ENCODE data around the gene KRT86. TPM values are rescaled to one million over a fixed set of nuclear protein-coding genes. Genes with fewer than 3 reads are reported as not detected.
"Not testable (repeated sequence)": the region's sequence is repeated elsewhere in the genome, so short reads cannot be mapped to it uniquely, and the experiment has no call there.

The KRT86 gene
- total and polyA plus RNA-seq, 2 experiments from 2014 or later, result 0.16 TPM; not detected in 1

GRCh38 chr12:52240247-52240646, 34.2 kb upstream of the KRT86 start:
- not testable (repeated sequence) for H3K4me3 Mint-ChIP-seq; H3K4me2 ChIP-seq; H4K20me1 ChIP-seq (replicated peaks; ENCODE audit: insufficient read depth); H2AFZ ChIP-seq; H3K79me2 ChIP-seq (replicated peaks; ENCODE audit: insufficient read depth); H3K27ac Mint-ChIP-seq; H3K36me3 ChIP-seq (ENCODE audit: insufficient read depth); H3K27me3 ChIP-seq (ENCODE audit: insufficient read depth); H3K27ac ChIP-seq (ENCODE audit: low read depth); H3F3A ChIP-seq (replicated peaks; ENCODE audit: low read depth); H3K9me2 ChIP-seq (ENCODE audit: insufficient read depth); DNase-seq (ENCODE audit: low spot score); H3K4me3 ChIP-seq; ATAC-seq; H3K9me3 Mint-ChIP-seq
- Mint-ChIP-seq H3K4me1 (peaks cover 36% of the 10 kb centered on the region), H3K27me3 (ENCODE audit: insufficient read depth, low read depth, poor library complexity) (peaks cover 20% of the 10 kb centered on the region), H3K36me3 (ENCODE audit: low read depth) (peaks cover 14% of the 10 kb centered on the region)
- H3K4me1 ChIP-seq (ENCODE audit: insufficient read depth), result peaks cover 14% of the 10 kb centered on the region

- H3K4me1 ChIP-seq (ENCODE audit: insufficient read depth), result peaks cover 14% of the 10 kb centered on the region
- TF ChIP-seq POLR2AphosphoS5 (IDR thresholded peaks at IDR 0.05; ENCODE audit: low read depth), result no peak
- TF ChIP-seq, protein P1, sequence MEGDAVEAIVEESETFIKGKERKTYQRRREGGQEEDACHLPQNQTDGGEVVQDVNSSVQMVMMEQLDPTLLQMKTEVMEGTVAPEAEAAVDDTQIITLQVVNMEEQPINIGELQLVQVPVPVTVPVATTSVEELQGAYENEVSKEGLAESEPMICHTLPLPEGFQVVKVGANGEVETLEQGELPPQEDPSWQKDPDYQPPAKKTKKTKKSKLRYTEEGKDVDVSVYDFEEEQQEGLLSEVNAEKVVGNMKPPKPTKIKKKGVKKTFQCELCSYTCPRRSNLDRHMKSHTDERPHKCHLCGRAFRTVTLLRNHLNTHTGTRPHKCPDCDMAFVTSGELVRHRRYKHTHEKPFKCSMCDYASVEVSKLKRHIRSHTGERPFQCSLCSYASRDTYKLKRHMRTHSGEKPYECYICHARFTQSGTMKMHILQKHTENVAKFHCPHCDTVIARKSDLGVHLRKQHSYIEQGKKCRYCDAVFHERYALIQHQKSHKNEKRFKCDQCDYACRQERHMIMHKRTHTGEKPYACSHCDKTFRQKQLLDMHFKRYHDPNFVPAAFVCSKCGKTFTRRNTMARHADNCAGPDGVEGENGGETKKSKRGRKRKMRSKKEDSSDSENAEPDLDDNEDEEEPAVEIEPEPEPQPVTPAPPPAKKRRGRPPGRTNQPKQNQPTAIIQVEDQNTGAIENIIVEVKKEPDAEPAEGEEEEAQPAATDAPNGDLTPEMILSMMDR (conservative IDR thresholded peaks at IDR 0.05; ENCODE audit: low read depth in 2 of 2), result peak; percentile 21 to 40; a peak in 1 of 4 replicates
- Mint-ChIP-seq H3K4me1 (peaks cover 34% of the 10 kb centered on the region), H3K36me3 (ENCODE audit: low read depth) (peaks cover 8% of the 10 kb centered on the region; the same call in 1 of the 3 replicates), H3K9me3 (no peaks in the 10 kb centered on the region), H3K27me3 (ENCODE audit: insufficient read depth, low read depth, poor library complexity) (peaks cover 15% of the 10 kb centered on the region), H3K27ac (no peak overlapping the region), H3K4me3 (no peak overlapping the region)
- H3K4me3 ChIP-seq, result no peak overlapping the region
- DNase-seq (ENCODE audit: low spot score) (peak; percentile 35), ATAC-seq (peak; percentile 24)
- H3K4me2 ChIP-seq, result no peak overlapping the region
- H3K36me3 ChIP-seq (ENCODE audit: insufficient read depth), result no peaks in the 10 kb centered on the region
- no peak overlapping the region for H3K27ac ChIP-seq (ENCODE audit: low read depth)
- H3K27me3 ChIP-seq (ENCODE audit: insufficient read depth), result no peaks in the 10 kb centered on the region
- 0 out of 2 replicates have a peak, but pooled peaks cover 5% of the 10 kb centered on the region for H3K9me2 ChIP-seq (ENCODE audit: insufficient read depth)
- H3K79me2 ChIP-seq (replicated peaks; ENCODE audit: insufficient read depth), result no peaks in the 10 kb centered on the region
- no peaks in the 10 kb centered on the region for H4K20me1 ChIP-seq (replicated peaks; ENCODE audit: insufficient read depth)
- no peaks in the 10 kb centered on the region for H3F3A ChIP-seq (replicated peaks; ENCODE audit: low read depth)
- H2AFZ ChIP-seq, result no peak overlapping the region
These were observed 33.1 kb upstream of the KRT86 start for GRCh38 chr12:52241205-52241842.

DNA sequence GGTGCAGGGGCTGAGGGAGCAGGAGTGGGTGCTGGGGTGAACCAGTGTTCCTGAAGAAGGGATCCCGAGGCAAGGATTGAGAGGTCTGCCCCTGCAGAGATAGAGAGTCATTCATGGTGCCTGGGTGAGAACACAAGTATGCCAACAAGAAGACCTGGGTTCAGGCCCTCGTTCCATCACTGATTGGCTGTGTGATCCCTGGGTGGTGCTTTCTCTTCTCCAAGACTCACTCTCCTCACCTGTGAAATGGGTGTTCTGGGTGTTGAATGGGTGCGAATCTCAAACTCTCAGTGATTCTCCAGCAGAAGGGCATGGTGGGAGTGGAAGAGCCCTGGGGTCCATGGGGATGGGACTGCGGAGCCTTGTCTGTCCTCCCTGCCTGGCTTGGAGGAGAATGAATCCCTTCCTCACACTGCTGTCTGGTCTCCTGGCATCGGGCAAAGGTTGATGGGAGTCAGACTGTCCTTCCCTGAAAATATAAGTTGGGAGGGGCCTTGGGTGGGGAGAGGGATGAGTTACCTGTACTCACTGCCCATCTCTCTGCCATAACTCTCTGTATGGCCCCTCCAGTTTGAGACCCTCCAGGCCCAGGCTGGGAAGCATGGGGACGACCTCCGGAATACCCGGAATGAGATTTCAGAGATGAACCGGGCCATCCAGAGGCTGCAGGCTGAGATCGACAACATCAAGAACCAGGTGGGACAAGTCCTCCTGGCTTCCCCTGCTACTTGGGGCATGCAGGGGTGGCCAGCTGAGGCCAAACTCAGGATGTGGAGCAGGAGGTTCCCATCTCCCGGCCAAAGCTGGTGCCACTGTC, 31.8 kb upstream of the KRT86 start:
- H3F3A ChIP-seq (replicated peaks; ENCODE audit: low read depth), result no peaks in the 10 kb centered on the region
- H3K27me3 ChIP-seq (ENCODE audit: insufficient read depth), result no peaks in the 10 kb centered on the region
- peaks cover 7% of the 10 kb centered on the region for H3K4me1 ChIP-seq (ENCODE audit: insufficient read depth)
- DNase-seq (ENCODE audit: low spot score) (no peak), ATAC-seq (no peak)
- peaks cover 38% of the 10 kb centered on the region for H3K4me1 Mint-ChIP-seq
- no peaks in the 10 kb centered on the region for H3K9me3 Mint-ChIP-seq
- H3K4me2 ChIP-seq, result no peak overlapping the region
- no peaks in the 10 kb centered on the region for H4K20me1 ChIP-seq (replicated peaks; ENCODE audit: insufficient read depth)
- H3K9me2 ChIP-seq (ENCODE audit: insufficient read depth), result 0 out of 2 replicates have a peak, but pooled peaks cover 5% of the 10 kb centered on the region
- H3K4me3 Mint-ChIP-seq, result no peak overlapping the region
- H3K27ac ChIP-seq (ENCODE audit: low read depth), result no peak overlapping the region
- no peak overlapping the region for H2AFZ ChIP-seq
- no peaks in the 10 kb centered on the region for H3K36me3 ChIP-seq (ENCODE audit: insufficient read depth)
- peaks cover 8% of the 10 kb centered on the region; the same call in 1 of the 3 replicates for H3K36me3 Mint-ChIP-seq (ENCODE audit: low read depth)
- no peaks in the 10 kb centered on the region for H3K79me2 ChIP-seq (replicated peaks; ENCODE audit: insufficient read depth)
- H3K27ac Mint-ChIP-seq, result no peak overlapping the region
- no peak overlapping the region for H3K4me3 ChIP-seq
- H3K27me3 Mint-ChIP-seq (ENCODE audit: insufficient read depth, low read depth, poor library complexity), result peaks cover 15% of the 10 kb centered on the region
- TF ChIP-seq ZNF462 (CRISPR knock-in tag; IDR thresholded peaks at IDR 0.05) (no peak), JUNB (IDR thresholded peaks at IDR 0.05; ENCODE audit: unreplicated experiment) (no peak), CREB1 (CRISPR knock-in tag; IDR thresholded peaks at IDR 0.05; ENCODE audit: low read depth) (no peak), NANOG (IDR thresholded peaks at IDR 0.05; ENCODE audit: borderline replicate concordance) (no peak), EZH2 (IDR thresholded peaks at IDR 0.05; ENCODE audit: low read depth, unreplicated experiment) (no peak)
